Activated naive CD8-positive, alpha-beta T cell treated with anti-CD3 and anti-CD28 coated beads for 36 hours (primary cell): Measurements from ENCODE around the gene LDLRAD4. TPM values are rescaled to one million over a fixed set of nuclear protein-coding genes. Genes with fewer than 3 reads are reported as not detected.

Source experiments
- DNase-seq: peaks from one replicate; pipeline ENCODE4 v3.0.0; 2021
- H3K27ac Mint-ChIP-seq: one replicate; pipeline ENCODE4 v1.8.0; 2022; ENCODE audit warnings: mild to moderate bottlenecking, moderate library complexity, mixed read lengths
- H3K27me3 Mint-ChIP-seq: one replicate; pipeline ENCODE4 v1.8.0; 2022; ENCODE audit warnings: mild to moderate bottlenecking, mixed read lengths
- H3K36me3 Mint-ChIP-seq: one replicate; pipeline ENCODE4 v1.8.0; 2021; ENCODE audit warnings: mild to moderate bottlenecking, mixed read lengths
- H3K4me1 Mint-ChIP-seq: one replicate; pipeline ENCODE4 v1.8.0; 2021; ENCODE audit warnings: mixed read lengths
- H3K4me3 Mint-ChIP-seq: one replicate; pipeline ENCODE4 v1.8.0; 2022; ENCODE audit warnings: mild to moderate bottlenecking, moderate library complexity, mixed read lengths
- H3K9me3 Mint-ChIP-seq: one replicate; pipeline ENCODE4 v1.8.0; 2022; ENCODE audit warnings: mixed read lengths
- total RNA-seq, 2 experiments: library from RNA; stranded (reverse); gene quantifications; one replicate each; pipeline ENCODE4 v1.2.3, GENCODE V29; 2021

Gene LDLRAD4
- total RNA-seq, 2 experiments from 2014 or later, result 27.4 to 27.5 TPM

DNA sequence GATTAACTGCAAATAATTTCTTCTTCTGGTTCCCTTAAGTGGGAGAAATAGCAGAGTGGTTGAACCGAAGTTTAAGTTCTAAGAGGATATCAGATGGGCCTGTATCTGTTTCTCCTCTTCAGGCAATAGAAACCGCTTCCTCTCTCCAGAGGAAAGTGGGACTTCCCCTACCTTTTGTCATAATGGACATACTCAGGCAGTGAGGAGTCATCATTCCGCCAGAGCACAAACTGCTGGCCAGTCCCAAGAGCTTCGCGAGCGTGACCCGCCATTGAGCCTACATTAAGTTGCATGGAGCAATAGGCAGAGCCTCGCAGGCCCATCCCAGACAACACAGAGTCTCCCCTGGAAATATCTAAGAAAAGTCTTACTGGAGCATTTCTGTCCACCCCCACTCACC, 158.9 kb downstream of the LDLRAD4 start:
- Mint-ChIP-seq H3K4me3 (peak overlapping the region; percentile 59), H3K36me3 (no peaks in the 10 kb centered on the region), H3K27me3 (no peaks in the 10 kb centered on the region), H3K9me3 (no peaks in the 10 kb centered on the region), H3K4me1 (peaks cover 87% of the 10 kb centered on the region), H3K27ac (peak overlapping the region; percentile 96)
- no peak for DNase-seq

- DNase-seq, result no peak
- no peaks in the 10 kb centered on the region for H3K9me3 Mint-ChIP-seq
- H3K4me1 Mint-ChIP-seq, result peaks cover 89% of the 10 kb centered on the region
- no peaks in the 10 kb centered on the region for H3K36me3 Mint-ChIP-seq
- peak overlapping the region; percentile 96 for H3K27ac Mint-ChIP-seq
- peak overlapping the region; percentile 59 for H3K4me3 Mint-ChIP-seq
- no peaks in the 10 kb centered on the region for H3K27me3 Mint-ChIP-seq
Measured at GRCh38 chr18:13378150-13378549, 159.6 kb downstream of the LDLRAD4 start.

GRCh38 chr18:13379062-13379865, 160.7 kb downstream of the LDLRAD4 start:
- Mint-ChIP-seq H3K4me1 (peaks cover 89% of the 10 kb centered on the region), H3K36me3 (no peaks in the 10 kb centered on the region), H3K9me3 (no peaks in the 10 kb centered on the region), H3K4me3 (no peak overlapping the region), H3K27me3 (no peaks in the 10 kb centered on the region), H3K27ac (peak overlapping the region; percentile 96)
- DNase-seq, result no peak

GRCh38 chr18:13379930-13380690, 161.6 kb downstream of the LDLRAD4 start:
- H3K36me3 Mint-ChIP-seq, result peaks cover 7% of the 10 kb centered on the region
- H3K4me3 Mint-ChIP-seq, result no peak overlapping the region
- peak overlapping the region; percentile 23 for H3K27ac Mint-ChIP-seq

GRCh38 chr18:13380691-13381070, 162.1 kb downstream of the LDLRAD4 start:
- Mint-ChIP-seq H3K27ac (peak overlapping the region; percentile 23), H3K36me3 (peaks cover 10% of the 10 kb centered on the region), H3K9me3 (peaks cover 5% of the 10 kb centered on the region), H3K4me1 (peaks cover 86% of the 10 kb centered on the region), H3K4me3 (no peak overlapping the region), H3K27me3 (no peaks in the 10 kb centered on the region)
- DNase-seq, result no peak

More at GRCh38 chr18:13379930-13380690, 161.6 kb downstream of the LDLRAD4 start:
- Mint-ChIP-seq H3K4me1 (peaks cover 89% of the 10 kb centered on the region), H3K9me3 (peaks cover 5% of the 10 kb centered on the region), H3K27me3 (no peaks in the 10 kb centered on the region)
- no peak for DNase-seq

DNA sequence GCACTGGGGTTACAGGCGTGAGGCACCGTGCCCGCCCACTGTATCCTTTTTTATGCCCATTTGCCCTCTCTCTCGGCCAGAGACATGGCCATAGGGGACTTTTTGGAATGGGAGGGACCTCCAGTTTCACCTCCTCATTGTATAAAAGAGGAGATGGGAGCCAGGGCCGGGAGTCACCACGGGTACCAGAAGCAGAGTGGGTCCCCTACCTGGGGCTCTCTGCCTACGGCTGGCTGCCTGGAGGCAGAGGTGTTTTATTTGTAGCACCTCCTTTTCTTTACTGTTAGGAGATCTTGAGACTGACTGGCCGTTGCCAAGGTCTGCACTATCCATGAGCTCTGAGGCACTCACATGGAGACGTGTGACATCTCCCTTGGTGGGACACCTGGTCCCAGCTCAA, 162.8 kb downstream of the LDLRAD4 start:
- DNase-seq, result no peak
- Mint-ChIP-seq H3K27me3 (no peaks in the 10 kb centered on the region), H3K4me3 (peak overlapping the region; percentile 84), H3K4me1 (peaks cover 79% of the 10 kb centered on the region), H3K27ac (peak overlapping the region; percentile 97), H3K9me3 (peaks cover 5% of the 10 kb centered on the region), H3K36me3 (peaks cover 10% of the 10 kb centered on the region)

DNA sequence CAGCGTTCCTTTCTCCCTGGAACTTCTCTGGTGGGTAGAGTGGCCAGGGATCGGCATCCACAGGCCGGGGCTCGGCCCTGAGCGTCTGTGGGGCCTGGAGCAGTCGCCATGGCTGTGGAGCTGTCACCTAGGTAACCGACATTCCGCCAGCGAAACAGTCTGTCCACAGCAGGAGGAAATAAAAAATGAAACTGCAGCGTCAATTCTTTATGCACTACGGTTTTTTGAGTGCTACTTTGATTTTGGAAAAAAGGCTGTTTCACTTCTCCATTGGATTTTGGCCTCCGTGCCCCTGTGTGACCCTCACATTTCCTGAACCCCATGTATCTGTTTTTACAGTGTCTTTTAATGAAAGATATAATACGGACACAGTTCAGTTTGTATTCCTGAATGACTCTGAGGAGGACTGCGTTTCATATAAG, 163.4 kb downstream of the LDLRAD4 start:
- Mint-ChIP-seq H3K36me3 (peaks cover 12% of the 10 kb centered on the region), H3K4me1 (peaks cover 73% of the 10 kb centered on the region), H3K27ac (peak overlapping the region; percentile 97), H3K4me3 (peak overlapping the region; percentile 84), H3K27me3 (no peaks in the 10 kb centered on the region), H3K9me3 (peaks cover 5% of the 10 kb centered on the region)
- peak; percentile 55 for DNase-seq

DNA sequence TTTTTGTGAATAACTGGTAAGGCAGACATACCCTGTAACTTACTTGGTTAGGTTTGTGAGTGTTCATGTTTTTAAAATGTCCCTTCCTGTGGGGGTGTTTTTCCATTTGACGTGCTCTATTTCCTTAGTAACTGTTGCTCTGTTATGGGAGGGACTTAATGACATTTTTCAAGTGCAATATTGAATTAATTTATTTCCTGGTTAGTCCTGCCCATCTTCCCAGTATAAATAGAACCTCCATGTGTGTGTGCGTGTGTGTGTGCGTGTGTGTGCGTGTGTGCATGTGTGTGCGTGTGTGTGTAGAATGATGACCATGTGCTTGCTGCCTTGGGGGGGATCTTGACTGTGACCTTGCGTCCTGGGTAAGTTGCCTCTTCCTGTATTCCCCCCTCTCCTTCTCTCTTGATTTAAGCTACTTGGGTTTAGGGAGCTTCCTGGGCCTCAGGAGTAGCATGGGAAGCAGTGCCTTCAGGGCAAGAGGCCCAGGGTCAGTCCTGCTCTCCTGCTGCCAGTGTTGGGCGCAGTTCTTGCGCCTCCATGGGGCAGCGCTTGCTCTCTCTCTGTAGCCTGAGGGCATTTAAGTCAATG, 163.9 kb downstream of the LDLRAD4 start:
- Mint-ChIP-seq H3K4me3 (peak overlapping the region; percentile 84), H3K9me3 (peaks cover 5% of the 10 kb centered on the region), H3K27ac (peak overlapping the region; percentile 97), H3K27me3 (no peaks in the 10 kb centered on the region), H3K36me3 (peaks cover 12% of the 10 kb centered on the region), H3K4me1 (peaks cover 68% of the 10 kb centered on the region)
- DNase-seq, result no peak

DNA sequence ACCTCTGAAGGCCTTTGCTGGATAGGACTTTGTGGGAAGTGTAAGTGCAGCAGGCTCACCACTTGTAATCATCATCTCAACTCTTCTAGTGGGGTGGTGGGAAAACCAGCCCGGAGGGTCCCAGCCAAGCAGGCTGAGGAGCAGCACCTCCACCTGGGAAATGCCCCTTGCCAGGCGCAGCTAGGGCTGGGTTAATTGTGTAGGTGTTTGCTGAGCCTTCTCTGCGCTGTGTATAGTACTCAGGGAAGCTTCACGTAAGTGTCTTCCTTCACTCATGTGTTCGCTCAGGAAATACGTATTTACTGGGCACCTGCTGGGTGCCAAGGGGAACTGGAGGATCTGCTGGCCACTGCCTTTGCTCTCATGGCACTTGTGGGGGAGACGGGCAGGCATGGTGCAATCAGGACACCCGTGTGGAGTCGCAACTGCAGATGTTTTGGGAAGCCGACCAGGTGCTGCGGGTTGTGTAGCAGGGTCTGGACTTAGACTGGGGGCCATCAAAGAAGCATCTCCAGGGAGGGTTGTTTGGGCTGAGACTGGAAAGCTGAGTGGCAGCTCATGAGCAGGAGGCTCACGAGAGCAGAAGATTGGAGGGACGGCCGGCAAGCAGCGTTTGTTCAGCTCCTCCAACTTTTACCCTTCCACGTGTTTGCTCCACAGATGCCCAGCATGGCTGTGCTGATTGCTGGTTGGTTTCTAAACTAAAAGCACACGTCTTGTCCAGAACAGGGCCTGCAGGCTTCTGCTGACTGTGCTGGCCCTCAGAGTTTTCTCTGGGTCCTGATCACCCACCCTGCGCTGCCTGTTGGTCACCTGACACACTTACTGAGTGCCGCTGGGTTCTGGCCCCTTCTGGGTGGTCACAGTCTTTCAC, 164.6 kb downstream of the LDLRAD4 start:
- Mint-ChIP-seq H3K27ac (peak overlapping the region; percentile 97), H3K4me1 (peaks cover 61% of the 10 kb centered on the region), H3K9me3 (peaks cover 5% of the 10 kb centered on the region), H3K4me3 (peak overlapping the region; percentile 84), H3K36me3 (peaks cover 12% of the 10 kb centered on the region), H3K27me3 (no peaks in the 10 kb centered on the region)
- DNase-seq, result no peak

DNA sequence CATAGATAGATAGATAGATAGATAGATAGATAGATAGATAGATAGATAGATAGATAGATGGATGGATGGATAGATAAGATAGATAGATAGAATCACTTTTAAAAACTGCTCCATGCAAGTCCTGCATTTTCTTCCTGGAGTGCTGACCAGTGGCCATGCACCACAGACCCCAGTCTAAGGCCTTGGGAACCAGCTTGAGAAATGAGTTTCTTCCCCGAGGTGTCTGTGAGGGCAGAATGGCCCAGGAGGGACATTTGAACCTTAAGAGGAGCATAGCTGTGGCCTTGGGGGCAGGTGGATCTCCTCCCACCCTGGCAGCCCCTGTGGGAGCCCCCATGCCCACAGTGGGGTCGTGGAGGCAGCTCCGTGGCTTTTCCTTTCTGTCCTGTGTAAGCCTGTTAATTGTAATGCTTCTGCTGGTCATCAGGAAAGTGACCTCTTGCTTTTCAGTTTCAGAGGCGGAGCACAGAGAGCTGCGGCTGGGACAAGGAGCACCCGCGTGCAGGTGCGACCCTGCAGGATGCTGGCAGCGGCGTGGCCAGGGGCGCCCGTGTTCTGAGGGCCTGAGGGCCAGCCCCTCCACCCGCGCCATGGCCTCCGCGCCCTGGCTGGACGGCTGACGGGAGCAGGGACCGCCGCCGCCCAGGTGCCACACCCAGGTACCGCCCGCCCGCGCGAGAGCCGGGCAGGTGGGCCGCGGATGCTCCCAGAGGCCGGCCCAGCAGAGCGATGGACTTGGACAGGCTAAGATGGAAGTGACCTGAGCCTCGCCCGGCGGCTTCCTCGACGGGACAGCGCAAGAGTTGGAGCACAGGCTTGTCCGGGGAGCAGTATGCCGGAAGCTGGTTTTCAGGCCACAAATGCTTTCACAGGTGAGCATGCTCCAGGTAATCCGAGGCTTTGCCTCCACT, 168.6 kb downstream of the LDLRAD4 start:
- Mint-ChIP-seq H3K4me3 (no peak overlapping the region), H3K27ac (no peak overlapping the region), H3K9me3 (peaks cover 5% of the 10 kb centered on the region), H3K27me3 (no peaks in the 10 kb centered on the region), H3K4me1 (peaks cover 34% of the 10 kb centered on the region), H3K36me3 (peaks cover 15% of the 10 kb centered on the region)
- DNase-seq, result no peak

DNA sequence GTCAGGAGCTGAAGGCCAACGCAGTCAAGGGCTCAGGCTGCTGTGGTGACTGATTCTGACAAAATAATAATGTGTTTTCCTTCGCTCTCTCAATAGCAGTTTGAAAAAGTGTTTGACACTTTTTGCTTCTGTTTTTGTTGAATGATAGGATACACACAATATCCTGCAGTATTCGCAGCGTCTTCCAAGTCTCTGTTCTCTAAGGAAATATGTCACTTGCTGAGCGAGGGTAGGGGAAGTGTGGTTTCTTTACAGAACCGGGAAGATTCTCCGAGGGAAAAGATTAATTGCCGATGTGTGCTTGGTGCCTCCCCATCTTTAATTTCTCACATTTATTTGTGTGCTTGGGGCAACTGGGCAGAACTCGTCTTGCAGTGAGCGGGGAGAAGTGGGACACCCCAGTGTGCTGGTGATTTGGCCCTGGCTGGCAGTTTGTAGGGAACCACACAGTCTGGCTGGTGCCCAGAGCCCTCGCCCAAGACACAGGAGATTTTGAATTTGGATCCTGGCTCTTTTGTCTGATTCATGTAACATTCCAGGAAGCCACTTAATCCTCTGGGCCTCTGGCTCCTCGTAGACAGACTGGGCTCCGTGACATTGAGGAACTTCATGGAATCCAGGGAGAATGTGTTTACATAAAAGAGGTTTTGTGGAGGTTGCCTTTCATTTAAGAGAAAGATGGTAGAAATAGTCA, 169.4 kb downstream of the LDLRAD4 start:
- Mint-ChIP-seq H3K36me3 (peaks cover 15% of the 10 kb centered on the region), H3K9me3 (peaks cover 5% of the 10 kb centered on the region), H3K27ac (no peak overlapping the region), H3K4me3 (no peak overlapping the region), H3K4me1 (peaks cover 29% of the 10 kb centered on the region), H3K27me3 (no peaks in the 10 kb centered on the region)
- no peak for DNase-seq

GRCh38 chr18:13388586-13389490, 170.3 kb downstream of the LDLRAD4 start:
- H3K4me1 Mint-ChIP-seq, result peaks cover 25% of the 10 kb centered on the region
- no peaks in the 10 kb centered on the region for H3K27me3 Mint-ChIP-seq
- no peak overlapping the region for H3K4me3 Mint-ChIP-seq
- no peak overlapping the region for H3K27ac Mint-ChIP-seq
- H3K36me3 Mint-ChIP-seq, result peaks cover 18% of the 10 kb centered on the region
- no peak for DNase-seq
- H3K9me3 Mint-ChIP-seq, result peaks cover 5% of the 10 kb centered on the region
